Panc1 (cell line): ENCODE data around the gene DDC. TPM values are rescaled to one million over a fixed set of nuclear protein-coding genes. Genes with fewer than 3 reads are reported as not detected.

Experiments
- ATAC-seq: fragments of 200-7000 bp; cut with Tn5 transposase; 2 replicates; pipeline ENCODE4 v1.9.1; 2020; ENCODE audit warnings: mild to moderate bottlenecking, moderate library complexity
- BruUV-seq: library from RNA; stranded (reverse); fragments of 400-500 nt; replicated peaks from 2 replicates; lab custom pipeline; 2021; lab: Mats Ljungman, UMichigan
- CTCF ChIA-PET: fragments of 300-600 bp; sonication (Branson Sonifier 250); formaldehyde crosslinking; loops from one replicate; lab custom pipeline; 2022; ENCODE audit warnings: antibody characterized with exemption; lab: Charles Lee
- POLR2A ChIA-PET: fragments of 300-600 bp; sonication (Branson Sonifier 250); formaldehyde crosslinking; loops from one replicate; lab custom pipeline; 2022; ENCODE audit warnings: antibody characterized with exemption; lab: Charles Lee
- DNase-seq: peaks from one replicate; pipeline ENCODE4 v3.0.0-alpha.2; 2010; ENCODE audit warnings: low read depth, low spot score
- H3K27ac ChIP-seq: 2 replicates; pipeline ENCODE4 v1.5.1; 2011; ENCODE audit warnings: mild to moderate bottlenecking, low read length, inconsistent platforms
- H3K27me3 ChIP-seq: fragments of 200-500 bp; sonication (Bioruptor generic); 2 replicates; pipeline ENCODE4 v1.6.0; 2014; ENCODE audit warnings: low read length, inconsistent platforms; ENCODE audit not compliant: control insufficient read depth, insufficient read depth
- H3K36me3 ChIP-seq: fragments of 200-500 bp; sonication (Bioruptor generic); 2 replicates; pipeline ENCODE4 v1.5.1; 2014; ENCODE audit warnings: inconsistent platforms, mild to moderate bottlenecking, low read length, moderate library complexity; ENCODE audit not compliant: control insufficient read depth, insufficient read depth
- H3K4me1 ChIP-seq: 2 replicates; pipeline ENCODE4 v1.5.1; 2011; ENCODE audit warnings: inconsistent platforms, mild to moderate bottlenecking, low read length, moderate library complexity; ENCODE audit not compliant: control insufficient read depth, insufficient read depth
- H3K4me3 ChIP-seq, 2 experiments: 2 replicates each; pipeline ENCODE4 v1.5.1; 2011 to 2012; ENCODE audit warnings: low read depth in 2 of 2, low read length in 2 of 2, mild to moderate bottlenecking in 2 of 2, inconsistent platforms in 1 of 2, moderate library complexity in 1 of 2
- H3K9me3 ChIP-seq: fragments of 200-500 bp; sonication (Bioruptor generic); 2 replicates; pipeline ENCODE4 v1.5.1; 2014; ENCODE audit warnings: low read depth, mild to moderate bottlenecking, inconsistent platforms, low read length, moderate library complexity; ENCODE audit not compliant: control insufficient read depth, insufficient read depth
- CTCF ChIP-seq: fragments of 450-650 bp; IDR thresholded peaks from 2 replicates; pipeline ENCODE4 v1.5.1; 2017; ENCODE audit warnings: mild to moderate bottlenecking
- POLR2AphosphoS5 ChIP-seq: IDR thresholded peaks from 2 replicates; pipeline ENCODE4 v1.6.1; 2012; ENCODE audit warnings: mild to moderate bottlenecking, low read depth, low read length, moderate library complexity
- REST ChIP-seq, 2 experiments: IDR thresholded peaks; 2 replicates each; pipeline ENCODE4 v1.6.1; 2011 to 2012; ENCODE audit warnings: low read depth in 2 of 2, control low read depth in 1 of 2, low read length in 1 of 2, mild to moderate bottlenecking in 1 of 2, moderate library complexity in 1 of 2; ENCODE audit not compliant: insufficient read depth in 1 of 2
- SIN3A ChIP-seq: IDR thresholded peaks from 2 replicates; pipeline ENCODE4 v1.6.1; 2012; ENCODE audit warnings: low read depth, mild to moderate bottlenecking, low read length, moderate library complexity, borderline replicate concordance; ENCODE audit not compliant: insufficient read depth
- TCF7L2 ChIP-seq: IDR thresholded peaks from 2 replicates; pipeline ENCODE4 v1.6.1; 2011; ENCODE audit warnings: mild to moderate bottlenecking, low read depth, low read length, inconsistent platforms
- in situ Hi-C: cut with HindIII; loops from 2 replicates; pipeline ENCODE4 v1.10.0; 2016; ENCODE audit warnings: low sequenced_read_pairs, low pct_unique_long_range_greater_than_20kb
- intact Hi-C: fragments of 100-400 bp; cut with micrococcal nuclease; formaldehyde crosslinking; loops from one replicate; pipeline ENCODE4 v1.10.0; 2022; ENCODE audit not compliant: unreplicated experiment
- total RNA-seq: library from RNA; stranded (reverse); gene quantifications from one replicate; pipeline ENCODE4 v1.2.1, GENCODE V29; 2021; ENCODE audit not compliant: unreplicated experiment

Gene DDC
- total RNA-seq, 1 experiment from 2014 or later, result not detected

DNA sequence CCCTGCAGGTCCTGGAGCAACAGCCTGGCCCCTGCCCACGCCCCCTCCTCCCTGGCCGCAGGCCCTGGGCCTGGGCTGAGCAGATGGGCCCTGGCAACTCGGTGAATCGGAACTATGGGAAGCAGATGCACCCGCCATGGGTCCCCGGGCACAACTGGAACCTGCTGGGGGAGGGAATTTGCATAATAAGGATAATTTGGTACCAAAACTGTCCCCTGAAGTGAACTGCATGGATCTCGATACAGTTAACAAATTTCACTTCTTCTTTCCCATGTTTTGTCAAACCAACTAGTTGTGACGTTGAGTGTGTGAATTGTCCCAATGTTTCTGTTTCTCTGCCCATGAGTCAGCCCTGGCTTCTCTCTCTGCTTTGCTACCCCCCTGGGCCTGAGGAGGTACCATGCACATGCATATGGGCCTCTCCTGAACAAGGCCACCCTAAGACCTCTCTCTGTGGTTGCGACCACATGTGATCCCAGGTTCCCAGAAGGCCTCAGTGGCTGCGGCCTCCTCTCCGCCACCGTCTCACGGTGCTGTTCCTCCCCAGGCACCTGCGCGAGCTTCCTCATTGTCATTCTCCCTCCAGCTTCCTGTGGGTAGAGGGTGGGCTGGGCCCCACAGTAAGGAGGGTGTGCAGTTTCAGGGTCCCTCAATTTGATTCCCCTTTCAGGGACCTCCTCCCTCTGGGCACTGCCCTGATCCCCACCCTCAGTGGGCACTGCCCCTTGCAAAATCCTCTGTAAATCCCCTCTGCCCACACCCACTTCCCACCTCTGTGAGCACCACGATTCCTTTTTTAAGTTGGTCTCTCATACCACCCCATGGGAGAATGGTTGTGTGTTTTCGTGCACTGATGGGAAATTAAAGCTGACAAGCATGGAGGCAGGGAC, 155.1 kb downstream of the DDC start:
- no peak for ATAC-seq
- Histone ChIP-seq H3K4me3 (no peak overlapping the region), H3K27ac (no peak overlapping the region), H3K27me3 (peaks cover under 1% of the 10 kb centered on the region), H3K9me3 (no peaks in the 10 kb centered on the region), H3K4me1 (no peaks in the 10 kb centered on the region), H3K36me3 (no peaks in the 10 kb centered on the region)
- intact Hi-C loops, result no loop called here
- BruUV-seq, result no TSS peak
- ChIA-PET POLR2A (interaction anchor here (0.5 kb wide), 1 partner anchor 56 kb away, joined by 4 read pairs; no protein-coding TSS in a partner anchor), CTCF (no interaction called here)
- in situ Hi-C loops, result no loop called here
- no peak for TF ChIP-seq CTCF
- TF ChIP-seq SIN3A, result no peak
- TF ChIP-seq POLR2AphosphoS5, result no peak
- TF ChIP-seq REST (IDR thresholded peaks at IDR 0.05; ENCODE audit: insufficient read depth in 1 of 2, low read depth in 2 of 2, low read length in 1 of 2), result no peak
- TF ChIP-seq TCF7L2, result no peak
- no peak for DNase-seq

Other genes starting within 250 kb of the DDC start
- 28.0 TPM for gene FIGNL1, start 115.1 kb downstream of the DDC start, total RNA-seq
- gene GRB10, start 217.5 kb upstream of the DDC start, total RNA-seq, result 38.3 TPM